IPS-20b (cell line): ENCODE results near the gene USP43.

ENCODE experiments used
- H3K27ac ChIP-seq: one replicate; pipeline ENCODE4 v1.5.1; 2013; ENCODE audit warnings: low read length
- H3K27me3 ChIP-seq: 2 replicates; pipeline ENCODE4 v1.6.1; 2013; ENCODE audit warnings: mild to moderate bottlenecking, low read length, inconsistent platforms; ENCODE audit not compliant: insufficient read depth
- H3K36me3 ChIP-seq: 2 replicates; pipeline ENCODE4 v1.6.1; 2013; ENCODE audit warnings: low read depth, mild to moderate bottlenecking, inconsistent platforms, low read length, moderate library complexity; ENCODE audit not compliant: insufficient read depth
- H3K4me1 ChIP-seq: 2 replicates; pipeline ENCODE4 v1.6.1; 2013; ENCODE audit warnings: mild to moderate bottlenecking, control low read depth, inconsistent platforms, low read length, moderate library complexity; ENCODE audit not compliant: insufficient read depth
- H3K4me3 ChIP-seq: 2 replicates; pipeline ENCODE4 v1.5.1; 2013; ENCODE audit warnings: mild to moderate bottlenecking, low read length, inconsistent platforms
- H3K9ac ChIP-seq: 2 replicates; pipeline ENCODE4 v1.6.1; 2013; ENCODE audit warnings: low read depth, mild to moderate bottlenecking, inconsistent platforms, low read length, moderate library complexity
- H3K9me3 ChIP-seq: 2 replicates; pipeline ENCODE4 v1.6.1; 2013; ENCODE audit warnings: mild to moderate bottlenecking, low read depth, low read length, inconsistent platforms; ENCODE audit not compliant: insufficient read depth

USP43 gene

DNA sequence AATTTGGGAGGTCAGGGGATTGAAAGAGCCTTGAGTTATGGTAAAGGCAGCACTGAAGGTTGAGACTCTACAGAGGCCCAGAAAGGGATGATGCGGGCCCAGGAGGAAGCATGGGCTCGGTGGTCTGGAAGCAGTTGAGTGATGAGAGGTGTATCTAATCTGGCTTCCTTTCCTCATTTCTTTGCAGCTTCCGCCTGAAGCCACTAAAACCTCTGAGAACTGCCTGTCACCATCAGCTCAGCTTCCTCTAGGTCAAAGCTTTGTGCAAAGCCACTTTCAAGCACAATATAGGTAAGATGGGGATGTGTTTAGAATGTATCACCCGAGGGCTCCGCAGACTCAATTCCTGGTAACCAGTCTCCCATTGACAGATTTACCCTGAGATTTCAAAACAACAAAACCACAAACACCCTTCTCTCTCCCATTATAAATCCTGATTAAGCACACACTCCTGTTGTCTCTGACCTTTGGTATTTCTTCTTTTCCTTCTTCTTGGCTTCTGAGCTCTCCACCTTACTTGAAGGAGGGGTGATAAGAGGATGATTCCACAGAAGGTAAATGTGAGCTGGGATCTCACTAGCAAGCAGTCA, 21.2 kb downstream of the USP43 start:
- no peaks in the 10 kb centered on the region for H3K36me3 ChIP-seq
- H3K4me3 ChIP-seq = no peak overlapping the region
- H3K4me1 ChIP-seq = 0 out of 2 replicates have a peak, but pooled peaks cover 2% of the 10 kb centered on the region
- H3K9ac ChIP-seq = no peak overlapping the region
- H3K27ac ChIP-seq = no peak overlapping the region
- H3K27me3 ChIP-seq = no peaks in the 10 kb centered on the region
- H3K9me3 ChIP-seq = no peaks in the 10 kb centered on the region

DNA sequence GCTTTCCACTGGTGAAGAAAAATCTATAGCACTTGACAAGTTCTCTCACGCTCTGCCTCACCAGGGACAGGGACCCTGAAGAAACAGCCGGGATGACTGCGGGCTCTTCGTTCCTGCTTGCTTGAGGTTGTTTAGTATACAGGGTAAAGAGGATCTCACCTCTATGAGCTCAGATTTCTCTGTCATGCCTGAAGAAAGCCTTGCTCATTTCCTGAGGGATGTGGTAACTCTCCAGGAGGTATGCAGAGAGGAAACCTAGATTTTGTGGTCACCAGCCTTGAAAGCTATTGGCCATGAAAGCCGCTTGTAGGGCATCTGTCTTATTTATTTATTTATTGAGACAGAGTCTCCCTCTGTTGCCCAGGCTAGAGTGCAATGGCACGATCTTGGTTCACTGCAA, 23.2 kb downstream of the USP43 start:
- H3K36me3 ChIP-seq = no peaks in the 10 kb centered on the region
- H3K9ac ChIP-seq = no peak overlapping the region
- no peak overlapping the region for H3K27ac ChIP-seq
- no peaks in the 10 kb centered on the region for H3K9me3 ChIP-seq
- 0 out of 2 replicates have a peak, but pooled peaks cover 2% of the 10 kb centered on the region for H3K4me1 ChIP-seq
- H3K27me3 ChIP-seq = no peaks in the 10 kb centered on the region
- no peak overlapping the region for H3K4me3 ChIP-seq

DNA sequence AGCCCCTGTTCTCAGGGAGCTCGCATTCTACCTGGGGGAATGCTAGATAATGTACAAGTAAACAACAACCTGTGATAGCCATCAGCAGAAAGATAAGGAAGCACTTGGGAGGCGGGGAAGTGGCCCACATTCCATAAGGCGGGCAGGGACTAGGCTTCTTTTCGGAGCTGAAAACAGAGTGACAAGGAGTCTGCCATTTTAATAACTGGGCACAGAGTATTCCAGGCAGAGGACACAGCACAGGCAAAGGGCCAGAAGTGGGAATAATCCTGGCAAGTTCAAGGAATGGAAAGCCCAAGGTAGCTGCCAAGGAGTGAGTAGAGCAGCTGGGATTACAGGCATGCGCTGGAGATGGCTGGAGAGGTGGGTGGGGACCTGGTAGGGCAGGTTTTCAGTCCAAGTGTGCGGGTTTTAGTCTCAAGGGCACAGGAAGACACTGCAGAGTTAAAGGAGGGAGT, 24.3 kb downstream of the USP43 start:
- Histone ChIP-seq H3K4me3 (no peak overlapping the region), H3K27ac (no peak overlapping the region), H3K9ac (no peak overlapping the region), H3K4me1 (0 out of 2 replicates have a peak, but pooled peaks cover 2% of the 10 kb centered on the region), H3K27me3 (no peaks in the 10 kb centered on the region), H3K36me3 (no peaks in the 10 kb centered on the region), H3K9me3 (no peaks in the 10 kb centered on the region)

DNA sequence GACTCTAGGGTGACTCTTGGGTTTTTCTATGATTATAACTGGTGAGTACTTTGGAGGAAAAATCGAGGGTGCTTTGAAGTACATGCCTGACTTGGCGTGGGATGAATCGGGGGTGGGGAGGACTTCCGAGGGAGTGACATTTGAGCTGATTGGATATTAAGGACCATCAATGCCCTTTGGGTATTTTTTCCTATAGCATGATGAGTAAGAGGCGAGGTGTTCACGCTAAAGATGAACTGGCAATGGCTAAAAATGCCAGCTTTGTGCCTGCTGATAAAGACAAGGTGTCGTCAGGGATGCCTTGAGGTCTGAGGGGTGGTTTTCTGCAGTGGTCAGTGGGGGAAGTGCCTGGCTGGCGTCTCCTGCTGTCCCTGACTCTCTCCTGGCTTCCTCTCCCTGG, 25.3 kb downstream of the USP43 start:
- Histone ChIP-seq H3K36me3 (no peaks in the 10 kb centered on the region), H3K4me3 (no peak overlapping the region), H3K27ac (no peak overlapping the region), H3K9me3 (no peaks in the 10 kb centered on the region), H3K4me1 (0 out of 2 replicates have a peak, but pooled peaks cover 2% of the 10 kb centered on the region), H3K27me3 (no peaks in the 10 kb centered on the region), H3K9ac (no peak overlapping the region)

DNA sequence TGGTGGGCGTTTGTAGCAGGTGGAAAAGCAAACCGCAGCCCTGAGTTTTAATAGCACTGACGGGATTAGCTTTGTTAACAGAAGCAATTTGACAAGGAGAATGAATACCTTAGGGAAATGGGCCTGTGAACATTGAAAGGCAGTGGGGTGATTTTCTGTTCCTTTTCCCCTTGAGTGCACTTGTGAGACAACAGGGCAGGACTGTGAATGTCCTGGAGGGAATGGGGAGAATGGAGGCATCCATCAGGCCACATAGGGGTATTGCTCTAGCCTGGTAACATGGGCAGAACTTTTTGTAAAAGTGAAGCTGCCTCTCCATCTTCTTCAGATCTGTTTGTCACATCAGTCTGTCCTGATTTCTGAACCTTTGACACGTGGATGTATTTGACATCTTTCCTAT, 26.2 kb downstream of the USP43 start:
- Histone ChIP-seq H3K9me3 (no peaks in the 10 kb centered on the region), H3K4me1 (0 out of 2 replicates have a peak, but pooled peaks cover 2% of the 10 kb centered on the region), H3K4me3 (no peak overlapping the region), H3K27me3 (no peaks in the 10 kb centered on the region), H3K36me3 (0 out of 2 replicates have a peak, but pooled peaks cover 2% of the 10 kb centered on the region), H3K27ac (no peak overlapping the region), H3K9ac (no peak overlapping the region)

DNA sequence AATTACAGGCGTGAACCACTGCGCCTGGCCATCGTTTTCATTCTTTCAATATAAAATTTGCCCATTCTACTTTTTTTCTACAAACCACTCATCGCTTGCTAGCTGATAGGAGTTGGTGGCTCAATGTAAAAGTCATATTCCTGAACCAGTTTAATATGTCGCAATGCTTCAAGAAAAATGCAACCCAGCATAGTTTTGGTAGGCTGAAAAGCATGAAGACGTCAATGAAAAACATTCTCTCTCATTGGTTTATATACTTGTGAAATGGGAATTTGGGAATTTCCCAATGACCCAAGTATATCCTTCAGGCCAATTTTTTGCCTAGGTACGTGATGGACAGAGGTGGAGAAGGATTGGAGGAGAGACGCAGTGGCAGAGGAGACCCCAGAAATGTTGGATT, 26.9 kb downstream of the USP43 start:
- no peaks in the 10 kb centered on the region for H3K27me3 ChIP-seq
- H3K4me3 ChIP-seq = no peak overlapping the region
- H3K4me1 ChIP-seq = 0 out of 2 replicates have a peak, but pooled peaks cover 2% of the 10 kb centered on the region

DNA sequence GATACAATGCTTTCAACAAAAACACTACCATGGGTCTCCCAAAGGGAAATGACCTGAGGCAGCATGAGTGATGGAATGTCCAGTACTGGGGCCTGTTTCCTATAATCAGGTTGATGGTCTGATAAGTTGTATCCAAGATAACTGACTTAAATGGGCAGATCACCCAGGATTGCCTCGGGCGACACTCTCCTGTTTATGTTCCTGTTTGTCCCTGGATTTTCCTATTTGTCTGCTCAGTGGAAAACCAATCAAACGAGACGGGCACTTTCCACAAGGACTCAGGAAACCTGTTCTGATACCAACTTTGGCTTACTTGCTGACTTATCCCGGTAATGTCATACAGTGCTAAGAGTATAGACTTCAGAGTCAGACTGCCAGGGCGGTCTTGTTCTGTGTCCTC, 27.4 kb downstream of the USP43 start:
- no peaks in the 10 kb centered on the region for H3K9me3 ChIP-seq
- H3K9ac ChIP-seq = no peak overlapping the region
- H3K27me3 ChIP-seq = no peaks in the 10 kb centered on the region
- no peaks in the 10 kb centered on the region for H3K4me1 ChIP-seq
- H3K27ac ChIP-seq = no peak overlapping the region
- H3K4me3 ChIP-seq = no peak overlapping the region
- H3K36me3 ChIP-seq = peaks cover 7% of the 10 kb centered on the region; the same call in 1 of the 2 replicates

More for the DNA sequence above, 26.9 kb downstream of the USP43 start:
- Histone ChIP-seq H3K27ac (no peak overlapping the region), H3K9ac (no peak overlapping the region), H3K9me3 (no peaks in the 10 kb centered on the region), H3K36me3 (peaks cover 7% of the 10 kb centered on the region; the same call in 1 of the 2 replicates)

DNA sequence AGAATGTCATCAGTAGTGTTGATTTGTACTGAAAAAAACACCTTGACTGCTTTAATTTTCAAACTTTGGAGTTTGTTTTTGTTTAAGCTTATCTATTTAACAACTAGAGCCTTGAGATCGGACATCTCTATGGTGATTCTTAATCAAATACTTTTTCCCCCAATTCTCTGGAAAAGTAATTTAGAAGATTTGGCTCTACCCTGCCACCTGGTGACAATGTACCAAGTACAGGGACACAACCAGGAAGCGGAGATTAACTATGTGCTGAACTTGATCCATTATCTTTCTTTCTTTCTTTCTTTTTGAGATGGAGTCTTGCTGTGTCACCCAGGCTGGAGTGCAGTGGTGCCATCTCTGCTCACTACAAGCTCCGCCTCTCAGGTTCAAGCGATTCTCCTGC, 30.8 kb downstream of the USP43 start:
- Histone ChIP-seq H3K27me3 (no peaks in the 10 kb centered on the region), H3K9ac (no peak overlapping the region), H3K9me3 (peaks cover 13% of the 10 kb centered on the region), H3K27ac (no peak overlapping the region), H3K36me3 (peaks cover 19% of the 10 kb centered on the region), H3K4me1 (no peaks in the 10 kb centered on the region), H3K4me3 (no peak overlapping the region)

DNA sequence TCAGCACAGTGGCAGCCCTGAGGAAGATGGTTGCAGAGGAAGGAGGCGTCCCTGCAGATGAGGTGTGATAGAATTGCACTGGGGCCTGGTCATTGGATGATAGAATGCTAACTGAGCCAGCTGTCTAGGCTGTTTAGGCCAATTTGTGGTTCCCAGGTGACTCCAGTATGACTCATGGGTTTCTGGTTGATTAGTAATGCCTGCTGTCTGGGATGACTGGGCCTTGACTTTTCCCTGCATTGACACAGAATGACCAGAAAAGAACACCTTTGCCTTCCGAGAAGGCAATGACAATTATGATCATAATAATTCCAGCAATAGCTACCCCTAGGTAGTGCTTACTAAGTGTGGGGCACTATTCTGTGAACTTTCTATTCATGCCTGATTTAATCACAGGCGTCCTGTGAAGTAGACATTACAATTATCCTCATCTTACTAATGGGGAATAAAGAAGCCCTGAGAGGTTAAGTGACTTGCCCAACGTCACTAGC, 31.5 kb downstream of the USP43 start:
- no peaks in the 10 kb centered on the region for H3K27me3 ChIP-seq
- H3K4me1 ChIP-seq = no peaks in the 10 kb centered on the region
- H3K36me3 ChIP-seq = peaks cover 22% of the 10 kb centered on the region
- H3K4me3 ChIP-seq = no peak overlapping the region
- H3K9me3 ChIP-seq = peaks cover 13% of the 10 kb centered on the region
- H3K27ac ChIP-seq = no peak overlapping the region
- H3K9ac ChIP-seq = no peak overlapping the region

DNA sequence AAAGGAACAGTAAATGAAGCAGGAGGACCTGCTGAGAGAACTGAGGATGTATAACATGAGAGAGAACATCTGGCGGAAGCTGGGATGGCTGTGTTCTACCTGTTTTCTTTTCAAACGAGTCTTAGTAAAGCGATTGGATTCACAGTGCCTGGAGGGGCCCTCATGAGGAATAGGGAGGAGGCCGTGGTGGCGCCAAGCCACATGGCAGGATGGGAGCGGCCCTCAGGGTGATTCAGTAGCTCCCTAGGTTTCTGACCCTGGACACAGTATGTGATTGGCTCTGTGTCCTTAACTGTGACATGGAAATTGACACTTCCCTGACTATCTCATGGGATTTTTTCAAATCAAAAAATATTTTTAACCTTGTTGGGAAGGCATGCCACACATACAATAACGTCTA, 32.1 kb downstream of the USP43 start:
- peaks cover 24% of the 10 kb centered on the region for H3K36me3 ChIP-seq
- H3K27ac ChIP-seq = no peak overlapping the region
- H3K9me3 ChIP-seq = peaks cover 13% of the 10 kb centered on the region
- H3K4me3 ChIP-seq = no peak overlapping the region
- no peak overlapping the region for H3K9ac ChIP-seq
- H3K4me1 ChIP-seq = no peaks in the 10 kb centered on the region
- H3K27me3 ChIP-seq = no peaks in the 10 kb centered on the region

DNA sequence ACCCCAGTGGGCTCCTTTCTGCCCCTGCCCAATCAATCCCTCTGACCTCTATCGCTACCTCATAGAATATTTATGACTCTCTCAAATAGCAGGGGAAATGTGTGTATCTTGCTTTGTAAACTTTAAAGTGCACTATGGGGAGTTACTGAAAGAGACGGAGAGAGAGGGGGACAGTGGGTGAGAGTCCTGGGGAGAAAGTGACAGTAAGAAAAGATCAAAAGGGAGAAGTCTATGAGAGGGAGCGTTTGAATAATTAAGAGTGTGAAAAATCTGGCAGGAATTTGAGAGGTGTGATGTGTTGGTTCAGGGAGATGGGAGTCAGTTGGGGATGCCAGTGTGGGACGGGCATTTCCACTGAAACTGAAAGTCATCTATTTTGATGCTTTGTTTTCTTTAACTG, 32.6 kb downstream of the USP43 start:
- Histone ChIP-seq H3K9me3 (peaks cover 13% of the 10 kb centered on the region), H3K36me3 (peaks cover 24% of the 10 kb centered on the region), H3K27ac (no peak overlapping the region), H3K9ac (no peak overlapping the region), H3K4me1 (no peaks in the 10 kb centered on the region), H3K4me3 (no peak overlapping the region), H3K27me3 (no peaks in the 10 kb centered on the region)

DNA sequence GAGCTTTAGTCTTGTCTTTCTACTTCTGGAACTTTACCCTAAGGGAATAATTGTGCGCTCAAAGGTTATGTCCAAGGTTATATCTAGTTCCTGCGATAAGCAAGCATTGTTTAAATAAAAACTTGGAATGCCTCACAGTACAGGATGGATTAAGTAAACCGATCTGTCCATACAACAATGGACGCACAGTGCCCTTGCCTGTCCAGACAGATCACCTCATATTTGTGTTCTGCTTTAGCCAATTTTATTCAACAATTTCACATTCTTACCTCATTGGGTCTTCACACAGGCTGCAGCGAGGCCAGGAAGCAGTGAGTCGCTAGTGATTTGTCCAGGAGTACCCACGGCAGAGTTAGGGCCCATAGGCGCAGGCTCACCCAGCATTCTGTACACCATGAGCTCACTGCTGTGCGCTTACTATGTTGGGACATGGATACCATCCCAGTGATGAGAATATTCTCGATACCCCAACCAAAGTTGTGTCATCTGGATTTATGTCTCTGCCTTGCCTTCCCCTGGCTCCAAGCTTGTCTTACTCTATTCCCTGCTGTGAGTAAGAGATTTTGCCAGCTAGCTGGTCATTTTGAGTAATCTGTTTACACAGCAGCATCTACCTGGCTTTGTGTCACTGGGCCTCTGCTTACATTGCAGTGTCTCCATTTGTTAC, 39.8 kb downstream of the USP43 start:
- Histone ChIP-seq H3K4me1 (no peaks in the 10 kb centered on the region), H3K9ac (no peak overlapping the region), H3K27me3 (no peaks in the 10 kb centered on the region), H3K4me3 (no peak overlapping the region), H3K27ac (no peak overlapping the region), H3K36me3 (peaks cover 12% of the 10 kb centered on the region), H3K9me3 (peaks cover 6% of the 10 kb centered on the region)
